ENCODE data around the gene PYM1.
"Not testable (repeated sequence)": the region's sequence is repeated elsewhere in the genome, so short reads cannot be mapped to it uniquely, and the experiment has no call there.

The PYM1 gene

DNA sequence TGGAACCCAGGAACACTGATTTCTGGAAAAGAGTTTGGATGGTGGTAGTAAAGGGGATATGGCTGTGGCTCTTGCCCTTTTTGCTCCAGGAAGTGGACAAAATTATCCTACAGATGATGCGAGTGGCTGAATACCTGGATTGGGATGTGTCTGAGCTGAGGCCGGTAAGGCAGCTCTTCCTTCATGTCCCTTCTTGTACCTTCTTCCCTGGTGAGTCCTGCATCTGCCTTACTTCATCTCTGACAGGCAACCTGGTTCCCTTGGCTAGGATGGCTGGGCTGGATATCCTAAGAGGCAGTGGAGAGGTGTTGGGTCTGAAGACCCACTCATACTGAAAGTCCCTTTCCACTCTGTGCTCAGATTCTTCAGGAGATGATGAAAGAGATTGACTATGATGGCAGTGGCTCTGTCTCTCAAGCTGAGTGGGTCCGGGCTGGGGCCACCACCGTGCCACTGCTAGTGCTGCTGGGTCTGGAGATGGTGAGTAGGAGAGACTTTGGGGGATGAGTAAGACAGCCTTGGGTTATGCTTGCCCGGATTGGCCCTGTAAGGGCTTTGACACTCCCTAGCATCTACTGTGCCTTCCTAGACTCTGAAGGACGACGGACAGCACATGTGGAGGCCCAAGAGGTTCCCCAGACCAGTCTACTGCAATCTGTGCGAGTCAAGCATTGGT, 11.3 kb upstream of the PYM1 start:
- DNase-seq (ENCODE audit: low read depth) = no peak

DNA sequence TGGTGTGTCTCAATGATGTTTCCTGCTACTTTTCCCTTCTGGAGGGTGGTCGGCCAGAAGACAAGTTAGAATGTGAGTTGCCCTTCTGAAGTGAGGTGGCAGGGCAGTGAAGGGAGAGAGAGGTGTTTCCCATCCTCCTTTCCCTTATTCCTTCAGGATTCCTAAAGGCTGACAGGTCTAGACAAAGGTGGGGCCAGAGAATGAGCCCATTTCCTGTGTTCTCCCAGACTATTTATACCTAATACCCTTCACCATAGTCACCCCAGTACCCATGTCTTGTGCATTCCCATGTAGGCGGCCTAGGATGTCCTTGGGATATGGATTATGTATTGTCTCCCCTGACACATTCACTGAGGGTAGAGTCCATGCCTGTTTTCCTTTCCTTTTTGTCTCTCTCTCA, 10.3 kb upstream of the PYM1 start:
- no peak for DNase-seq (ENCODE audit: low read depth)

DNA sequence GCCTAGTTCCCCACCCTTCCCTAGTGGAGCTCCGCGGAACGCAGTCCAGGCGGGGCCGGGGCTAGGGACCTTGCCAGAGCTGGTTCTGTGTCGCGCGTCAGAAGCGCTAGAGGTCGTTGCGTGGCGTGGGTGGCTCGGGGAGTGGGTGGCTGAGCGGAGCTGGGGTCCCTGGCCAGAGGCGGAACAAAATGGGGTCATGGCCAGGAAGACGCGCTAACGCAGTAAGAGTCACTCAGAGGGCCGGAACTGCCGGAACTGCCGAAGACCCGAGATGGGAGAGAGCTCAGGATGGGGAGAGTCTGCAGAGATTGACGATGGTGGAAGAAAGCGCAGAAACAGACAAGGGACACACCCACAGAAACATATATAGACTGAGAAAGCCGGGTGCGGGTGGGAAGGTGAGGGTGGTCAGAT, 8.1 kb upstream of the PYM1 start:
- no peak for DNase-seq (ENCODE audit: low read depth)

DNA sequence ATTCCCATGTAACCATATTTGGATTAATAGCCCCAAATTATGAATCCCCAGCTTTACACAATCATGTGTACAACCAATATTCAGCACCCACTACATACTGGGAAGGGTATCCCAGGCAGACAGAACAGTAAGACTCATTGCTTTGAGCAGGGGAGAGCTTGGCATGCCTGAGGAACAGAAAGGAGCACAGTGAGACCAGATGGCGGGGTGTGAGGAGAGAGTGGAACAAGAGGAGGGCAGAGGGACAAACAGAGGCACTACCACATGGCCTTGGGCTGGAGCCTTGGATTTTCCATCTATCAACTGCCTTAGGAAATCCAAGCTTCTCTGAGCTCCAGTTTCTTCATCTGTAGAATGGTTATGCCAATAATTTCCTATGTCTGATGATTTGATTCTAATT, 7.1 kb upstream of the PYM1 start:
- no peak for DNase-seq (ENCODE audit: low read depth)

DNA sequence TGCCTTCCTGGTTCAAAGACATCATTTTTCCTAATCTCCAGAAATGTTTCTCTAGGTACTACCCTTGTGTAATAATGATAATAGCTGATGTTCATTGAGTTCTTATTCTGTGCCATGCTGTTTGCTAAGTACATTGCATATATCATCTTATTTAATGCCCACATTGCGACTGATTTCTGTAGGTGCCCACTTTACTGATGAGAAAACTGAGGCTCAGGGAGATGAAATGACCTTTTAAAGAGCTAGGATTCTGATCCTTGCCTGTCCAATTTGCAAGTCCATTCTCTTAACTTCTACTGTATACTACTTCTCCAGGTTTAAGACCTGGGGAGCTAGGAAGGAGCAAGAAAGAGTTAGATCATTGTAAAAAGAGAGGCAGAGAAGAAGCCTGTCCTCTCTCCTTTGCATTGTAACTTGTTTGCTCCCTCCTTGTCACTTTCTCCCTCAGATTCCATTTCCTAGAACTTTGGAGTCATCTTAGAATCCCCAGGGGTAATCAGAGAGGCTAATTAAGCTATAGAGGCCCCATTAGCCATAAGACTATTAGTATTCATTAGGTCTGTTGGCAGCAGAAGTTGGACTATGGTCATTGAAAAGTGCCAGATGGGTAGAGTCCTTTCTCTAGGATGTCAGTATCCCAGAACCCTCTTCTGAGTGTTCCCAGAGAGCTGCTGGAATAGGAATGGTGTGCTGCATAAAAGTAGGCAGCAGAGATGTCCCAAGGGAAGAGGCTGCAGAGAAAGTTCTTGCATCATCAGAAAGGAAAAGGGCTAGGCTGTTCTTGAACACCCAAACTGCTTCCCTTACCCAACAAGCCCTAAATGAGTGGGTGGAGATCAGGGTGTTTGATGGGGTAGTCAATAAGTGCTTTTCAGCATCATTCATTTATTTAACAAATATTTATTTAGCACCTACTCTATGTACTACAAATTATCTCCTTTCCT, 6.4 kb upstream of the PYM1 start:
- DNase-seq (ENCODE audit: low read depth) = no peak

DNA sequence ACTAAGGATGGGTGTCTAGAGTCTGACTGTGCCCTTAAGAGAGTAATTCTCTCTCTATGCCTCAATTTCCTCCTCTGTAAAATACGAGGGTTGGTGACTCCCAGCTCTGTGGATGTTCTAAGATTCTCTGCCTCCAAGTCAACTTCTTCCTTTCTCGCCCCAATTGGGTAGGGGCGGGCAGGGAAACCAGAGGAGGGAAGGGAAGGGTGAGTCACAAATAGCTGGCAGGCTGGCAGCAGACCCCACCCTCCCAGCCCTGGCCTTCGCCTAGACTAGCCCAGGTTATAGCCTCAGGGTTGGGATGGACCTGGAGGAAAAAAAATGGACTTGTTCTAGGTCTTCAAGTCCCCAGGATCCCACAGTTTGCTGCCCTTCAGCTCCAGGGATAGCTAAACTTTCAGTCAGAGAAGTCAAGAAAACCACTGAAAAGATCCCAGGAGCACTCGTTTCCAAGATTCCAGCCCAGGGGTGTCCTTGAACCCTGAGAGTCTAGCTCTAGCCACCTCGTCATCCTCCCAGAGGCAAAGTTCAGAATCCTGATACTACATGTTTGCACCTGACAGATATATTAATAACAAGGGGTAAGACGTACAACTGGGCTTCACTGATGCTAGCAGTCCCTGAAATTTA, 5.6 kb upstream of the PYM1 start:
- DNase-seq (ENCODE audit: low read depth) = no peak

DNA sequence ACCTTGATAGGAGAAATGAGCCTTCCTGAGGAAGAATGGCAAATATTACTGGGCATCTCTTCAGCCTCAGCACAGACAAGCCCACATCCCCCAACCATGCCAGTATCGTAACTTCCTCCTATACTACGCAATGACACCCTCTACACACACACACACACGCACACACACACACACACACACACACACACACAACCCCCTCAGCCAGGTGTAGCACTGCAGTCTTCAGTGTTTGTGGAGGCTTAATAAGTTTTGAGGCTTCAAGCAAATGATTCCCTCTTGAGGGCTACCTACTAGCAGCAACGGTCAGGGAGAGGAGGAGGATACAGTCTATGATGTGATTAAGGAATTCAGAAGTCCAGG, 4.8 kb upstream of the PYM1 start:
- peak; percentile 41 for DNase-seq (ENCODE audit: low read depth)

DNA sequence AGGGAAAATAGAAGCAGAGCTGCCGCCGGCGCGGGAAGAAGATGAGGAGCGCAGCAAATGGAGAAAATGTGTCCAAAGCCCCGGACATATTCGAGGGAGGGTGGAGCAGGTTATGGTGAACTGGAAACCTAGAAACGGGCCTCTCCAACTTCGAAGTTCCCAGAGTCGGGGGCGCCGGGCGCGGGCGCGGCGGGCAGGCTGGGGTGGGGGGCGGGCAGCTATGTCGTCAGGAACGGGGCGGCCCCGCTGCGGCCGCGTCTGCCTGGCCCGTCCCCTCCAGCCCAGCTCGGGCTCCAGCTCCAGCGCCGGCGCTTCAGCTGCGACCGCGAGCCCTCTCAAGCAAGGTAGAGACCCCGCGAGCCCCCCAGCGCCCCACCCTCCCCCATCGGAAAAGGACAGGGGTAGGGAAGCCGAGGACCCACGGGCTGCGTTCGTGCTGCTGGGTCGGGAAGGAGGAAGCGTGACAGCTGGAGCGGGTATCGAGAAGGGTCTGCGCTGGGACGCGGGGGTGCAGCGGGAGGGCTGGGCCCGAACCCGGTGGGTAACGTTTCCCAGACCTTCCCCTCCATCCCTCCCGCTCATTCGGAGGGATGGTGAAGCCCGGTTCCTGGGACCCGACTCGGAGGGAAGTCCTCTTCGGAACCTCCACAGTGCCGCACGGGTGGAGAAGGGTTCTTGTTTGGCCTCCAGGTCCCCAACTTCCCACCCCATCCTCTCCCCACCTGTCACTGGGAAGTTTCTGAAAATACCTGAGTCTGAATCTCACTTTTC, 4.3 kb upstream of the PYM1 start:
- DNase-seq (ENCODE audit: low read depth) = no peak

DNA sequence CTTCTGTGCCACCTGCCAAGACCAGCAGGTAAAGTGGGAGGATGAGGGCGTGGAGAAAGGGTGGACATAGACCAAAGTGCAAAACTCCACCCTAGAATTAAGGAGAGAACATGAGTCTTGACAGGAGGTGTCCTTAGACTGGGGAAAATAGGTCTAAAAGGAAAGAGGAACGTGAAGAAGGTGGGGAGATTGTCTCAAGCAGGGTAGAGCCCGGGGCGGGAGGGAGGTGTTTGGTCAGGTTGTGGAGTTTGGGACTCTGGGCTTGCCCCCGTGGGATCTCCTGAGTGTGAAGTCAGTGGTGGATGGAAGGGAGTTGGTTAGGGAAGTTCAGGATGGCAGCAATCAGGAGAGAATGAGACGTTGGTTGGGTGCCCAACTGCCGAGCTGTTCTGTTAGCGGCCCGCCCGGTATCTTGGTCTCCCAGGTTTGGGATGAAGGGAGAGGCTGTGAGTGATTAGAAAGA, 3.7 kb upstream of the PYM1 start:
- DNase-seq (ENCODE audit: low read depth) = no peak

DNA sequence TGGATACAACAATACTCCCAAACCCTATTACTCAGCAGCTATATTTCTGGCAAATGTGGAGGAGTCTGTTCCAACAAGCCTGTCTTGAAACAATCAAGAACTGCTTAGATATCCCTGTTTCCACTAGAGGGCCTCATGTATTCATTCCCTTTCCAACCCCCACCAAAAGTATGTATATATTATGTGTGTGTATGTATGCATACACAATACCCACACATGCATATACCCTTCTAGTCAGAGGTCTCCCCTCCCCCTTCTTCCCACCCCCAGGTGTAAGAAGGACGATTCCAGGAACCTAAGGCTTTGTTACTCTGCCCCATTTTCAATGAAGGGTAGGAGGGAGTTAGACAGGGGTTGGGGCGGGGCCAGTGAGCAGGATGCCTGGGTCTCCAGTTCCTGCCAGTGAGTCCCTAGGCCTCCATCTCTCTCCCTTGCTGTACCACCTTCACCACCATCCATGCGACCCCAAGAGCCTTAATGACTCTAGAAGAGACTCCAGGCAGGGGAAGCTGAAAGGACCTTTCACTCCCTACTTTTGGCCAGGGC, 3.1 kb upstream of the PYM1 start, which contains the start of gene DGKA:
DGKA (plus strand) TSS at position 392 of the 546 bp plus-strand sequence. CDS start 5,342 bp downstream, outside the sequence.
- peak; percentile 74 for DNase-seq (ENCODE audit: low read depth)

DNA sequence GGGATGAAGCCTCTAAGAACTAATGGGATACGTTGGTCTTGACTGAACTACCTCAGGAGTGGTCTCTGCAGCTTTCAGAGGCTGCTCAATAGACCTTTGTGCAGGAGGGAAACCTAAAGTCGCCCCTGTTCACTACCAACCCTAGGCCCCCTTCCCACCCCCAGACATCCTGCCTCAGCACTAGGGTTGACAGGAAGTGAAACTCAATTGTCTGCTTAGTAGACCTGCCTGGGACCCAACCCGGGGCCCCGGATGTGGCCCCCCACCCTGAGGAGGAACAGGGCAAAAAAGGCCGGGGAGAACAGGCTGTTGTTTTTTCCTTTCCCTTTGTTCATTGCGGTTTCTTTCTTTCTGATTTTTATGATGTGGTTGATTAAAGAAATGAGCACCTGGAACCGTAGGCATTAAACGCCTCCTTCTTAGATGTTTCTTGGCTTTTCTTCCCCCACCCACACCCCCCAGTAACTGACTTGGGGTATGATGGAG, 1.7 kb upstream of the PYM1 start:
- DNase-seq (ENCODE audit: low read depth) = no peak

DNA sequence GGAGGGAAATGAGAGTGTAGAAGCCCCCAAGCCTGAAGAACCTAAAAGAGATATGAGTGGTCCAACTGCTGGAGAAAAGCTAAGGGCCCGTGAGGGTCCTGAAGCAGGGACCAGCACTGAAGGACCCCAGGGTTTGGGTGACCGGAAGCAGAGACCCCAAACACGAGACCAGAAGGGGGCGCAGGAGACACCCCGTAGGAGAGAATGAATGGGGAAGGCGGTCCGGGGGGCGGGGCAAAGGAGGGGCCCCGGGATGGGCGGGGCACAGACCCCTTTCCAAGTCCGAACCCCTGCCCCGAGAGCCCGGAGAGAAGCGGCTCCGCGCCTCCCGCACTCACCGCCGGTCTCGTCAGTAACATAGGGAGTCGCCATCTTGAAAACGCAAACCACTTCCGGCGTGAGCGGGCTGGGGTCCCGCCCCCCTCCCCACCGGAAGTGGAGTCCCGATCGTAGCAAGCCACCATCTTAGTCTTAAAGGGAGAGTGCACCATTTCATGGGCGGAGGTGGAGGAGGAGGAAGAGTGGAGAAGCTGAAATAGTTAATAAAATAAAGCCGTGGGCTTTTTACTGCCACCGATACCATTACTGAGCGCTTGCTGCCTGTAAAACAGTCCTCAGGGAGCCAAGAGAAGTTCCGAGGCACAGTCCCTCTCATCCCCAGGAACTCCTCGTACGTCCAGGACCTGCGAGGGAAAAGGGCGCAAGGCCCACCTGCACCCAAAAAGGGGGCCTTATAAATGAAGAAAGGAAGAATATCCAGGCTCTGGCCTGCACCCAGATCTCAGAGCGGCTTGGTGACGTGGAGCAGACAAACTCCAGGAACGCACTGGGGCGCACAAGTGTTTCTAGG, 731 bp downstream of the PYM1 start:
- DNase-seq (ENCODE audit: low read depth) = peak; percentile 91

DNA sequence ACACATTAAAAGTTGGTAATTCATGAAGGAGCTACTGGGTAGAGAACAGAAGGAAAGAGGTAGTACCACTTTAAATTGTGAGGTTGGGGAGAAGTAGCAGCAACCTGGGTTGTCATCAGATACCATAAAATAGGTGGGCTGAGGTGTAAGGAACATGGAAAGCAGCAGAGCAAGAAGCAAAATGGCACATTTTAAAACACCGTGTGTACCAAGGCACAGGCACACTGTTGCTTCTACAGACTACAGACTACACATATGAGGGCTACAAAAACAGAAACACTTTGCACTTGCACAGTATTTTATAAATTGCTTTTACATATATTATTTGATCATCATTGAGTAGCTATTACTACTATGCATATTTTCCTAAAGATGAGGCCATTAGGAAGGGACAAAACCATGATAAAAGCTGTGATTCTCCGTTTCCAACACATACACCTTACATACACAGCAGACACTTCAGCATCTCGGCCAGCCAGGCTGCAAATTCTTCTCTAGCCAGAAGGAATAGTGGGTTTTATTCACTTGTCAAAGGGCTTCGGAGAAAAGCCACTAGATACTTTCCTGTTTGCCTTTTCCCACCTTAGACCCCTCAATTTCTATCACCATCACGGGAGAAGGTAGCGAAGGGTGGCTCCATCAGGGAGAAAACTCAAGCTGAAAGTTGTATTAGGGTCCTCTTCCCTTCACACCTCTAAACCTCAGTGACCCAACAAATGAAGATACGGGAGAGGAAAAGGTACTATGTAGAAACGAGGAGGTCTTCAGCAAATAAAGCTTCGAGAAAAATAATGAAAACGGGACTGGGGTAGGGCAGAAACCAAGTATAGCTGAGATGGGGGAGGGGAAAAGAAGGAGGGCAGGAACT, 1.6 kb downstream of the PYM1 start:
- peak; percentile 15 for DNase-seq (ENCODE audit: low read depth)

DNA sequence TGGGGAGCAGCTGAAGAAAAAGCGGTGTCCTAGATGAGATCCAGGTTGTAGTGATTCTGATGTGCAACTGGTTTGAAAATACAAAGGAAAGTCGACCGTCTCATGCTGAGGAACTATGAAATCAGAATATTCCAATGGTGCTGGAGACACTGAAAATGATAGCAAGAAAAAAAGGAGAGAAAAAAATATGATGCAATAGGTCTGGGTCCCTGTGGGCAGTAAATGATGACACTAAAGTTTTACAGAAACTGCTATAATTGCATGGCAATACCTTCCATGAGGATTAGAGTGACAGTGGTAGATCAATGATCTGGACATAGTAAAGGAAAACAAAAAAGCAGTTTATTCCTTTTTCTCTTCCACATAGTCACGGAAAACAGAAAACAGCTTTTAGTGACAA, 2.3 kb downstream of the PYM1 start:
- no peak for DNase-seq (ENCODE audit: low read depth)

DNA sequence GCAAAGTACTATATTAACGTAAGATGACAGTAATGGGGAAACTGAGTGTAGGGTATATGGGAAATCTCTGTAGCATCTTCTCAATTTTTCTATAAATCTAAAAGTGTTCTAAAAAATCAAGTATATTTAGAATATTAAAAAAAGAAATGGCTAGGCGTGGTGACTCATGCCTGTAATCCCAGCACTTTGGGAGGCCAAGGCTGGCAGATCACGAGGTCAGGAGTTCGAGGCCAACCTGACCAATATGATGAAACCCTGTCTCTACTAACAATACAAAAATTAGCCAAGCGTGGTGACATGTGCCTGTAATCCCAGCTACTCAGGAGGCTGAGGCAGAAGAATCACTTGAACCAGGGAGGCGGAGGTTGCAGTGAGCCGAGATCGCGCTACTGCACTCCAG, 4.0 kb downstream of the PYM1 start:
- not testable (repeated sequence) for DNase-seq (ENCODE audit: low read depth)

DNA sequence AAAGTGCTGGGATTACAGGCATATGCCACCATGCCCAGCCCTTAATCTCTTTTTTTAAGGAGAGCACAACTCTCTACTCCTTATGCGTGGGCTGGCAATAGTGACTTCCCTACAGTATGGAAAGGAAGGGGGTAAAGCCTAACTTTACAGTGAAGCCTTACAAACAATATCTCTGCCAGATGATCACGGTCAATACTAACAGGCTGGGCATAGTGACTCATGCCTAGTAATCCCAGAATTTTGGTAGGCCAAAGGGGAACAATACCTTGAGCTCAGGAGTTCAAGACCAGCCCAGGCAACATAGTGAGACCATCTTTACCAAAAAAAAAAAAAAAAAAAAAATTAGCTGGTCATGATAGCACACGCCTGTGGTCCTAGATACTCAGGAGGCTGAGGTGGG, 5.6 kb downstream of the PYM1 start:
- DNase-seq (ENCODE audit: low read depth) = no peak

DNA sequence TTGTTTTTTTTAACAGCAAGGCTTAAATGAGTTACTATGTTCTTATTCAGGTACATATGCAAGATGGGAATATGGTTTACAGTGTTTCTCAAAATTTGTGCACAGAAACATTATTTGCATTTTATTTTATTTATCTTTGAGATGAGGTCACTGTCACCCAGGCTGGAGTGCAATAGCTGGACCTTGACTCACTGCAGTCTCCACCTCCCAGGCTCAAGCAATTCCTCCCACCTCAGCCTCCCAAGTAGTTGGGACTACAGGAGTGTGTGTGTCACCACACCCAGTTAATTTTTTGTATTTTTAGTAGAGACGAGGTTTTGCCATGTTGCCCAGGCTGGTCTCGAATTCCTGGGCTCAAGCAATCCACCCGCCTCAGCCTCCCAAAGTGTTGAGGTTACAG, 8.7 kb downstream of the PYM1 start:
- DNase-seq (ENCODE audit: low read depth) = peak; percentile 33

DNA sequence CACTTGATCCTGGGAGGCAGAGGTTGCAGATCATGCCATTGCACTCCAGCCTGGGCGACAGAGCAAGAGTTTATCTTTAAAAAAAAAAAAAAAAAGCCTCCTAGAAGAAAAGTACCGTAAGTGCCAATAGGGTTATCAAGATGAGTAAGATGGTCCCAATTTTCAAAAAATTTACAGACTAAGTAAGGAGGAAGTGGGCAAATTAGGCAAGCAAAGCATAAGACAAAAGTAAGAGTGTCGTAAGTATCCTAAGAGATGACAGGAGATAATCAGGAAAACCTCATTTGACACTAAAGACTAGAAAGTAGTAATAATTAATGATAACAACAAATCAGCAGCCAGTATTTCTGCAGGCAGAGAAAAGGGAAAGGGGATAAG, 12.2 kb downstream of the PYM1 start:
- DNase-seq (ENCODE audit: low read depth) = no peak

DNA sequence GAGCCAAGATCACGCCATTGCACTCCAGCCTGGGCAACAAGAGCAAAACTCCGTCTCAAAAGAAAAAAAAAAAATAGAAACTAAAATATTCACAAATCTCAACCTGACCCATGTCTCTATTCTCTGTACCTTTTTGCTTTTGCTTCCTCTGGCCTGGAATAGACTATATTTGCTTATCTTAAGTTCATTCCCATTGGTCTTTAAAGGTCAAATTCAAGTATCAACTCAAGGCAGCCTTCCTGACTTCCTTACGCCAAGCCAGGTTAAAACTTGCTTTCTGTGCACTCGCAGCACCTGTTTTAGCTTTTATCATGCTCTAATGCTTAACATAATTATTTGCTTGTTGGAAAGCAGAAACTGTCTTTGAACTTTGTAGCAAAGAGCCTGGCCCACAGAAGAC, 14.8 kb downstream of the PYM1 start:
- DNase-seq (ENCODE audit: low read depth) = no peak

DNA sequence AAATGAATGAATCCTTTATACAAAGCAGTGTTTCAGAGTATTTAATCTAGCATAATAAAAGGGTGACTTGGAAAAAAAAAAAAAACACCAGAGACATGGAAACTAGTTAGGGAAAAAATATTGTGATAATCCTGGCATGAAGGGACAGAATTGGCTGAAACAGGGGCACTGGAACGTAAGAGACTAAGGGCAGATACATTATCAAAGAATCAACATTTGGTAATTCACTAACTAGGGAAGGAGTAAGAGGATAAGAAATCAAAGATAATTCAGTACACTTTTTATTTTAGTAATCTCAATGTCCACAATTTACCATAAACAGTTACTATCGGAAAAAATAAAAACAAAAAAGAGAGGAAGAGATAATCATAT, 18.2 kb downstream of the PYM1 start:
- no peak for DNase-seq (ENCODE audit: low read depth)

Measured in amniotic epithelial cell (primary cell).